ENCODE measurements around the gene NKX1-1.

The NKX1-1 gene

GRCh38 chr4:1412376-1413203 lies 6.3 kb upstream of the NKX1-1 start:
- no peak overlapping the region for H3K4me3 ChIP-seq (ENCODE audit: low read depth, low read length)
- in situ Hi-C loops (cut with HindIII; ENCODE audit: low sequenced_read_pairs) = no loop called here
- TF ChIP-seq CTCF (IDR thresholded peaks at IDR 0.05; ENCODE audit: low read depth, low read length, missing control alignments) = no peak
- DNase-seq (ENCODE audit: low read depth) = no peak

DNA sequence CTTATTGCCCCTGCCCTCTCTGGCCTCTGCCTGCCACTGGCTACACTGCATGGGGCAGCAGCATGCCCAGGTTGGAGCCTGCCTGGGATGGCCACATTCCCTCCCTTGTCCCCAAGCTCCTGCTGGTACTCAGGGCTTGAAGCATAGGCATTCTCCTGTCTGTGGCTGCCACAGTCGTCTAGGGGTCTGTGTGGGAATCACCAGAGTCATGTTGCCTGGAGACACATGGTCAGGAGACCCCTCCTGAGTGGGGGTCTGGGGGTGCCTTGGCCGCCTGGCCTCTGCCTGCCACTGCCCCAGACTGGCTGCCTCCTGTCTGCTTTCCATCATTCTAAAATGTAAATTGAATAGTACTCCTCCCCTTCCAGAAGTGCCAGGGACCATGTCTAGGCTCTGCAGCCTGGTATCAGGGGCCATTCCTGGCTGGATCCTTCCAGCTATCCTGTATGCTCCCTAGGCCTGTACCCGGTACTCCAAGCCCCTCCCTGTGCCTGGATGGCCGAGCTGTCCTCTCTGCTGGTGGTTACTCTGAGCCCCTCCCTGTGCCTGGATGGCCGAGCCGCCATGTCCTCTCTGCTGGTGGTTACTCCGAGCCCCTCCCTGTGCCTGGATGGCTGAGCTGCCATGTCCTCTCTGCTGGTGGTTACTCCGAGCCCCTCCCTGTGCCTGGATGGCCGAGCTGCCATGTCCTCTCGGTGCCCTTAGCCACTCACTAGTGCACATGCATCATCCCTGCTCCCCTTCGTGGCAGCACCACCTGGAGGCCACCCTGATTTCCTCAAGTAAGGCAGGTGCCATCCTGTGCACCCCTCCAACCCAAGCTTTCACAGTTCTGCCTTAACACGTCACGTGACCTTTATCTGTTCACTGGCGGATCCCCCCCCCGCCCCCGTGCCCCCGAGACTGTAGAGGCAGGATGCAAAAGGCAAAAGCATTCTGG lies 5.5 kb upstream of the NKX1-1 start:
- in situ Hi-C loops (cut with HindIII; ENCODE audit: low sequenced_read_pairs) = no loop called here

DNA sequence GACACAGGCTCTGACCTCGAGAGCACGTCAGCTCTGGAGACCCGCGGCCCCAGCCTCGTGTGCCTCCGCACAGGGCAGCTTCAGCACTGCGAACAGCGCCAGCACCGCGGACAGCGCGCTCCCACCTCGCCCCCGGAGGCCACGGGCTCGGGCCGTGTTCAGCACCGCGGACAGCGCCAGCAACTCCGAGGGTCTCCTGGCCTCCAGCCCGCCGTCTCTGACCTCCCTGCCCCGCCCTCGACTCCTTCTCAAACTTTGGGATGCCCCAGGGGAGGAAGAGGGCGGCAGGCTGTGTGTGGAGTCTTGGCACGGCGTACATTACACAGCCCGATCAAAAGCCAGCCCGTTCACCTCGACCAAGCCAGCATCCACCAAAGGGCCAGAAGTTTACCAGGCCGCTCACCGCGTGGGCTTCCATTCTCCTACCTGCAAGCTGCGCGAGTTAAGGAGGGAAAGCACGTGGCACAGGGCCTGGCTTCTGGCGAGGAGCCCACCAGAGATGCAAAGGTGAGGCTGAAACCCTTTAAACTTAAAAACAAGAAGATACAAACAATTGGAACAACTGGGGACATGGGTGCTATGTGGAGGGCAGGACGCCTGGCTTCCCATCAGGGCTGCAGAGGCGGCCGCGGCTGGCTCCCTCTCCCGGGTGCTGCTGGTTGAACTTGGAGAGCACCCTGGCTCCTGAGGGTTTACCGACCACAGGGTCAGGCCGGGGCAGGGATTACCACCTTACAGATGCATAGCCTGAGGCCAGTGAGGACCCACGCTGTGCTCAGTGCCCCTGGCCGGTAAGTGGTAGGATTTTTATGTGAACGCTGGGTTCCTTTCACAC lies 4.5 kb upstream of the NKX1-1 start:
- H3K4me3 ChIP-seq (ENCODE audit: low read depth, low read length) = no peak overlapping the region
- in situ Hi-C loops (cut with HindIII; ENCODE audit: low sequenced_read_pairs) = no loop called here
- no peak for DNase-seq (ENCODE audit: low read depth)
- no peak for TF ChIP-seq CTCF (IDR thresholded peaks at IDR 0.05; ENCODE audit: low read depth, low read length, missing control alignments)

More for the DNA sequence above, 5.5 kb upstream of the NKX1-1 start:
- H3K4me3 ChIP-seq (ENCODE audit: low read depth, low read length) = no peak overlapping the region
- no peak for DNase-seq (ENCODE audit: low read depth)
- TF ChIP-seq CTCF (IDR thresholded peaks at IDR 0.05; ENCODE audit: low read depth, low read length, missing control alignments) = no peak

GRCh38 chr4:1409491-1410425 lies 3.5 kb upstream of the NKX1-1 start:
- no peak overlapping the region for H3K4me3 ChIP-seq (ENCODE audit: low read depth, low read length)
- DNase-seq (ENCODE audit: low read depth) = no peak
- TF ChIP-seq CTCF (IDR thresholded peaks at IDR 0.05; ENCODE audit: low read depth, low read length, missing control alignments) = no peak
- in situ Hi-C loops (cut with HindIII; ENCODE audit: low sequenced_read_pairs) = no loop called here

DNA sequence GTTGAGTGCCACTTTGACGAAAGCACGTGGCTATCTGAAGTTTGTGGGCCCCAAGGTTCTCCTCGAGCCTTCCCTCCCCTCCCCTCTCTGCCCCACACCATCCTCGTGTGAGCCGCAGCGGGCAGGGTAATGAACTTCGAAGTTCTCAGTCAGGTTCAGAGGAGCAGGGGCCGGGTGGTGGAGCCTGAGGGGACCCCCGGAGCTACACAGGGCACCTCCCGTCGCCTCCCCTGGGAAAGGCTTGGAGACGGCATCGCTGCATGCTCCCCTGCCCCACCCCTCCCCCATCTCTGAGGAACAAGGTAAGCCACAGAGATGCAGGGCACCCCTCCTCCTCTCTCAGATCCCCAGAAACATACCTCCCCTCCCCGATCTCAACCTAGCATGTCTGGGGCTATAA lies 2.8 kb upstream of the NKX1-1 start:
- no peak for DNase-seq (ENCODE audit: low read depth)
- TF ChIP-seq CTCF (IDR thresholded peaks at IDR 0.05; ENCODE audit: low read depth, low read length, missing control alignments) = no peak
- in situ Hi-C loops (cut with HindIII; ENCODE audit: low sequenced_read_pairs) = no loop called here
- H3K4me3 ChIP-seq (ENCODE audit: low read depth, low read length) = no peak overlapping the region
